Erythroblast (primary cell): ENCODE data around the gene FRMD4A.
"Not testable (repeated sequence)": the region's sequence is repeated elsewhere in the genome, so short reads cannot be mapped to it uniquely, and the experiment has no call there.

Experiments
- DNase-seq, 2 experiments: peaks; one replicate each; lab custom pipeline; 2025; lab: John Stamatoyannopoulos, UW
- GATA1 ChIP-seq: IDR thresholded peaks from 2 replicates; pipeline ENCODE4 v1.6.1; 2011; ENCODE audit warnings: low read depth, mild to moderate bottlenecking, control low read depth, low read length, moderate library complexity
- POLR2A ChIP-seq: IDR thresholded peaks from 2 replicates; pipeline ENCODE4 v1.6.1; 2011; ENCODE audit warnings: mild to moderate bottlenecking, low read length

Gene FRMD4A

GRCh38 chr10:13842117-13842516, 488.6 kb downstream of the FRMD4A start:
- TF ChIP-seq GATA1 (no peak), POLR2A (no peak)
- DNase-seq = no peak

- no peak for DNase-seq
- no peak for TF ChIP-seq POLR2A
- no peak for TF ChIP-seq GATA1
Measured at GRCh38 chr10:13840036-13840435, 490.7 kb downstream of the FRMD4A start.

GRCh38 chr10:13839430-13839990, 491.2 kb downstream of the FRMD4A start:
- TF ChIP-seq POLR2A (no peak), GATA1 (no peak)
- DNase-seq = no peak

GRCh38 chr10:13839030-13839429, 491.7 kb downstream of the FRMD4A start:
- no peak for DNase-seq
- TF ChIP-seq GATA1 (no peak), POLR2A (no peak)

GRCh38 chr10:13837966-13838365, 492.8 kb downstream of the FRMD4A start:
- no peak for TF ChIP-seq POLR2A
- no peak for TF ChIP-seq GATA1
- no peak for DNase-seq

GRCh38 chr10:13834581-13835286, 496.0 kb downstream of the FRMD4A start:
- DNase-seq = no peak
- TF ChIP-seq GATA1 = no peak
- no peak for TF ChIP-seq POLR2A

- no peak for TF ChIP-seq POLR2A
- no peak for TF ChIP-seq GATA1
- no peak for DNase-seq
Measured at GRCh38 chr10:13831711-13832141, 499.0 kb downstream of the FRMD4A start.

- DNase-seq = no peak
- no peak for TF ChIP-seq GATA1
- TF ChIP-seq POLR2A = no peak
Measured at GRCh38 chr10:13830385-13830784, 500.3 kb downstream of the FRMD4A start.

- TF ChIP-seq GATA1 = no peak
- no peak for TF ChIP-seq POLR2A
- DNase-seq = no peak
Measured at GRCh38 chr10:13829790-13830189, 500.9 kb downstream of the FRMD4A start.

- not testable (repeated sequence) for DNase-seq
Measured at GRCh38 chr10:13828284-13828683, 502.4 kb downstream of the FRMD4A start.

GRCh38 chr10:13827076-13827797, 503.5 kb downstream of the FRMD4A start:
- TF ChIP-seq GATA1 (no peak), POLR2A (no peak)
- no peak for DNase-seq

GRCh38 chr10:13823709-13824405, 506.9 kb downstream of the FRMD4A start:
- DNase-seq = no peak

GRCh38 chr10:13823096-13823708, 507.5 kb downstream of the FRMD4A start:
- no peak for DNase-seq
- TF ChIP-seq GATA1 (no peak), POLR2A (no peak)

More at GRCh38 chr10:13823709-13824405, 506.9 kb downstream of the FRMD4A start:
- no peak for TF ChIP-seq POLR2A
- TF ChIP-seq GATA1 = no peak
